Upper lobe of left lung (tissue), 4 donors: ENCODE results near the gene SGSH.

Experiments used
- POLR2A ChIP-seq, 4 donors: fragments of 450-650 bp; IDR thresholded peaks; one replicate each; pipeline ENCODE4 v1.5.1; 2016 to 2017; ENCODE audit warnings: antibody characterized with exemption in 4 of 4, mild to moderate bottlenecking in 2 of 4
- POLR2AphosphoS5 ChIP-seq, 2 donors: sonication (generic); formaldehyde crosslinking; IDR thresholded peaks; one replicate each; pipeline ENCODE4 v1.5.1; 2017; ENCODE audit warnings: antibody characterized with exemption in 2 of 2
- TF ChIP-seq, protein P1 (sequence below), 6 experiments: fragments of 450-650 bp in 4 of 6; fragments of 200-600 bp in 2 of 6; sonication (generic) in 2 of 6; IDR thresholded peaks; one replicate each; pipeline ENCODE4 v1.5.1; 2016 to 2019; ENCODE audit warnings: antibody characterized with exemption in 6 of 6

DNA sequence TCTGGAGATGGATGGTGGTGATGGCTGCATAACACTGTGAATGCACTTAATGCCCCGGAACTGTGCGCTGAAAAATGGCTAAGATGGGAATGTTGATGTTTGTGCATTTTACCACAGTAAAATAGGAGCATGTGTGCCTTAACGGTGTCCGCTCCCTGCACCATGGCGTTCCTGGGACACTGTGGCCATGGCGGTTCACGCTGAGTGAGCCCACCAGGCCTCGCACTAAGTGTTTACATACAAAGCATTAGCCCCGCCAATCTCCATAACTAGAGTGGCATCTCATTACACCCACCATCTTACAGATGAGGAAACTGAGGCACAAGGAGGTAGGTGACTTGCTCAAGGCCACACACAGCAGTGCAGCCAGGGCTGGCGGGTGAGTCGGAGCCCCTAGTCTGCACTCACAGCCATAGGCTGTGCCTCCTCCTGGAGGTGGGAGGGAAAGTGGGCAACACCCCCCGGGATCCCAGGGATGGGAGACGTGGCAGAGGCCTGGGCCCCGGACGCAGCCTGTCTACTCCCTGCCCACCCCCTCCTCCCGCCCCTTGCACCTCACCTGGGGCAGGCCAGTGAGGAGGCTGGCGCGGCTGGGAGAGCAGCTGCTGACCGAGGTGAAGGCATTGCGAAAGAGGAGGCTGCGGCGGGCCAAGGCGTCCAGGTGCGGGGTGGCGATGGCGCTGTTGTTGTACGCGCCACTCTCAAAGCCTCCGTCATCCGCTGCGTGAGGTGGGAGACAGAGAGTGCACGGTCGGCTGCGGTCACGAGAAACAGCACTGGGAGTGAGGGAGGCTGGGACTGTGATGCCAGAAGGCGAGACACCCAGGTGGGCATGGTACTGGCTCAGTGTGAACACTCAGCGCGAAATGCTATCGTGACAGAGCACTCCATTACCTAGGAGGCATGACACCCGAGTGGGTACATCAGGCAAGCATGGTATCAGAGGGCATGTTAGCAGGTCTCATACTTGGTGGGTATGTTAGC is 3.4 kb downstream of the SGSH start:
- TF ChIP-seq, protein P1, sequence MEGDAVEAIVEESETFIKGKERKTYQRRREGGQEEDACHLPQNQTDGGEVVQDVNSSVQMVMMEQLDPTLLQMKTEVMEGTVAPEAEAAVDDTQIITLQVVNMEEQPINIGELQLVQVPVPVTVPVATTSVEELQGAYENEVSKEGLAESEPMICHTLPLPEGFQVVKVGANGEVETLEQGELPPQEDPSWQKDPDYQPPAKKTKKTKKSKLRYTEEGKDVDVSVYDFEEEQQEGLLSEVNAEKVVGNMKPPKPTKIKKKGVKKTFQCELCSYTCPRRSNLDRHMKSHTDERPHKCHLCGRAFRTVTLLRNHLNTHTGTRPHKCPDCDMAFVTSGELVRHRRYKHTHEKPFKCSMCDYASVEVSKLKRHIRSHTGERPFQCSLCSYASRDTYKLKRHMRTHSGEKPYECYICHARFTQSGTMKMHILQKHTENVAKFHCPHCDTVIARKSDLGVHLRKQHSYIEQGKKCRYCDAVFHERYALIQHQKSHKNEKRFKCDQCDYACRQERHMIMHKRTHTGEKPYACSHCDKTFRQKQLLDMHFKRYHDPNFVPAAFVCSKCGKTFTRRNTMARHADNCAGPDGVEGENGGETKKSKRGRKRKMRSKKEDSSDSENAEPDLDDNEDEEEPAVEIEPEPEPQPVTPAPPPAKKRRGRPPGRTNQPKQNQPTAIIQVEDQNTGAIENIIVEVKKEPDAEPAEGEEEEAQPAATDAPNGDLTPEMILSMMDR (IDR thresholded peaks at IDR 0.05), result no peak
- TF ChIP-seq POLR2AphosphoS5 (IDR thresholded peaks at IDR 0.05) (no peak), POLR2A (IDR thresholded peaks at IDR 0.05) (no peak)
